CD14-positive monocyte (primary cell): Measurements from ENCODE around the gene ATP1B1. TPM values are rescaled to one million over a fixed set of nuclear protein-coding genes. Genes with fewer than 3 reads are reported as not detected.

Experiments
- DNase-seq, 3 donors: peaks; one replicate each; pipeline ENCODE4 v3.0.0-alpha.2; 2011 to 2022
- H2AFZ ChIP-seq: 2 replicates; pipeline ENCODE4 v1.6.0; 2012; ENCODE audit warnings: mild to moderate bottlenecking, low read depth, low read length, inconsistent platforms; ENCODE audit not compliant: insufficient read depth, poor library complexity, severe bottlenecking
- H3K27ac ChIP-seq, 2 donors: 1 replicate in 1 of 2; 2 replicates in 1 of 2; pipeline ENCODE4 v1.5.1; 2012 to 2013; ENCODE audit warnings: low read length in 2 of 2, control low read depth in 1 of 2, inconsistent platforms in 1 of 2, low read depth in 1 of 2, mild to moderate bottlenecking in 1 of 2
- H3K27me3 ChIP-seq, 2 donors: one replicate each; pipeline versions ENCODE4 v1.6.0 to v1.6.1; 2011 to 2013; ENCODE audit warnings: low read length in 2 of 2; ENCODE audit not compliant: control insufficient read depth in 2 of 2, insufficient read depth in 2 of 2
- H3K36me3 ChIP-seq, 2 donors: replicated peaks in 1 of 2; 1 replicate in 1 of 2; 2 replicates in 1 of 2; pipeline versions ENCODE4 v1.5.1 to v1.6.1; 2012 to 2013; ENCODE audit warnings: low read length in 2 of 2, control low read depth in 1 of 2, inconsistent platforms in 1 of 2, mild to moderate bottlenecking in 1 of 2; ENCODE audit not compliant: insufficient read depth in 2 of 2, control insufficient read depth in 1 of 2
- H3K4me1 ChIP-seq, 2 donors: 1 replicate in 1 of 2; 2 replicates in 1 of 2; pipeline versions ENCODE4 v1.5.1 to v1.6.1; 2012 to 2013; ENCODE audit warnings: low read length in 2 of 2, control low read depth in 1 of 2, inconsistent platforms in 1 of 2, mild to moderate bottlenecking in 1 of 2, moderate library complexity in 1 of 2; ENCODE audit not compliant: insufficient read depth in 2 of 2, control insufficient read depth in 1 of 2
- H3K4me2 ChIP-seq: replicated peaks from 2 replicates; pipeline ENCODE3; 2012; ENCODE audit warnings: low read length, moderate library complexity, mild to moderate bottlenecking; ENCODE audit not compliant: poor library complexity, severe bottlenecking; ENCODE audit errors: extremely low read depth
- H3K4me3 ChIP-seq, 3 experiments: fragments of 200-600 bp in 1 of 3; sonication (generic) in 1 of 3; replicated peaks in 1 of 3; 1 replicate in 2 of 3; 2 replicates in 1 of 3; pipeline ENCODE4 v1.5.1; 2011 to 2013; ENCODE audit warnings: low read length in 3 of 3, mild to moderate bottlenecking in 3 of 3, control low read depth in 2 of 3, low read depth in 2 of 3, inconsistent platforms in 1 of 3, moderate library complexity in 1 of 3
- H3K79me2 ChIP-seq: 2 replicates; pipeline ENCODE4 v1.6.0; 2012; ENCODE audit warnings: mild to moderate bottlenecking, control low read depth, inconsistent platforms, low read length, moderate library complexity; ENCODE audit not compliant: insufficient read depth
- H3K9ac ChIP-seq: 2 replicates; pipeline ENCODE4 v1.6.0; 2017; ENCODE audit warnings: low read length, mild to moderate bottlenecking; ENCODE audit not compliant: insufficient read depth, poor library complexity, severe bottlenecking
- H3K9me3 ChIP-seq, 2 donors: replicated peaks in 1 of 2; 1 replicate in 1 of 2; 2 replicates in 1 of 2; pipeline versions ENCODE4 v1.5.1 to v1.6.1; 2012 to 2013; ENCODE audit warnings: low read length in 2 of 2, control low read depth in 1 of 2; ENCODE audit not compliant: control insufficient read depth in 1 of 2, insufficient read depth in 1 of 2
- H4K20me1 ChIP-seq: 2 replicates; pipeline ENCODE4 v1.6.0; 2012; ENCODE audit warnings: mild to moderate bottlenecking, low read length, control low read depth, moderate library complexity; ENCODE audit not compliant: insufficient read depth
- H3K27ac Mint-ChIP-seq, 7 donors: one replicate each; pipeline ENCODE4 v1.8.0; 2020; ENCODE audit warnings: mild to moderate bottlenecking in 7 of 7, mixed read lengths in 7 of 7, moderate library complexity in 6 of 7, inconsistent platforms in 2 of 7
- H3K27me3 Mint-ChIP-seq, 3 donors: one replicate each; pipeline ENCODE4 v1.8.0; 2021 to 2022; ENCODE audit warnings: low read depth in 3 of 3, mild to moderate bottlenecking in 3 of 3, mixed read lengths in 3 of 3, moderate library complexity in 3 of 3, inconsistent platforms in 1 of 3
- H3K36me3 Mint-ChIP-seq, 2 donors: one replicate each; pipeline ENCODE4 v1.8.0; 2020; ENCODE audit warnings: mixed read lengths in 2 of 2, inconsistent platforms in 1 of 2, mild to moderate bottlenecking in 1 of 2
- H3K4me1 Mint-ChIP-seq: one replicate; pipeline ENCODE4 v1.8.0; 2020; ENCODE audit warnings: mild to moderate bottlenecking, mixed read lengths
- H3K4me3 Mint-ChIP-seq, 2 donors: one replicate each; pipeline ENCODE4 v1.8.0; 2020; ENCODE audit warnings: mild to moderate bottlenecking in 2 of 2, mixed read lengths in 2 of 2, moderate library complexity in 1 of 2
- H3K9me3 Mint-ChIP-seq, 7 donors: one replicate each; pipeline ENCODE4 v1.8.0; 2020 to 2022; ENCODE audit warnings: mixed read lengths in 7 of 7, mild to moderate bottlenecking in 6 of 7, moderate library complexity in 6 of 7, inconsistent platforms in 2 of 7
- CTCF ChIP-seq: fragments of 200-600 bp; IDR thresholded peaks from one replicate; pipeline ENCODE4 v1.8.0; 2022; ENCODE audit warnings: antibody characterized with exemption, mild to moderate bottlenecking
- WGBS: methylation state at CpG from one replicate; pipeline ENCODE4 v1.1.5; 2013; ENCODE audit warnings: missing lambda C conversion rate; ENCODE audit not compliant: insufficient coverage; 5-methylcytosine and 5-hydroxymethylcytosine counted together
- intact Hi-C, 2 donors: fragments of 100-400 bp; cut with micrococcal nuclease; formaldehyde crosslinking; loops; one replicate each; pipeline versions ENCODE4 v1.15.0 to v1.15.1; 2023
- polyA plus RNA-seq, 3 donors: library from polyadenylated mRNA; depleted of rRNA in 1 of 3; unstranded in 2 of 3; stranded (reverse) in 1 of 3; fragments of 300-500 nt in 2 of 3; fragments of >200 nt in 1 of 3; fragmentation: Illumina TruSeq in 2 of 3; gene quantifications; 1 replicate in 2 of 3; 2 replicates in 1 of 3; pipeline ENCODE4 v1.2.3, GENCODE V29; 2012 to 2021

Gene ATP1B1
- polyA plus RNA-seq, 3 donors = 0.63 to 5.1 (median 0.72) TPM

DNA sequence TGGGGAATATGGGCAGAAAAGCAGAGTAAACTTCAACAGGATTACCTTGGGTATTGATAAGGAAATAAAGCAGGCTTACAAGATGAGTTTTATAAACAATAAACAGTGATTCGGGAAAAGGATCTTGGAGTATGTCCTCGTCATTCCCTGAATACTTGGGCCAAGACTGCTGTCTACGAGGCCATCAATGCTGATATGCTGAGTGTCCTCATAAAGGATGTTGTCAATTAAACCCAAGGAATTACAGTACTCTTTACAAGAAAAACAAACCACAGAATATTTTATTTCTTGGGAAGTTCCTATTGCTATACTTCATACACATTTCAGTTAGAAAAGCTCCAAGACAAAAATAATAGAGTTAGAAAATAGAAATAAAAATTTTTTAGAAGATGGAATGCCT lies 34.9 kb downstream of the ATP1B1 start:
- Mint-ChIP-seq H3K9me3 (no peaks in the 10 kb centered on the region), H3K27me3 (no peaks in the 10 kb centered on the region), H3K27ac (no peak overlapping the region), H3K4me3 (no peak overlapping the region), H3K4me1 (no peaks in the 10 kb centered on the region), H3K36me3 (no peaks in the 10 kb centered on the region)
- H3K4me2 ChIP-seq = no peak overlapping the region
- H3K27me3 ChIP-seq = no peaks in the 10 kb centered on the region
- 100% methylated on average over 1 of the region's 3 CpGs for WGBS
- no peaks in the 10 kb centered on the region for H3K9me3 ChIP-seq
- TF ChIP-seq CTCF = no peak
- H3K36me3 ChIP-seq = no peaks in the 10 kb centered on the region
- intact Hi-C loops = no loop called here
- no peak overlapping the region for H2AFZ ChIP-seq
- no peak overlapping the region for H3K9ac ChIP-seq
- H3K4me1 ChIP-seq = no peaks in the 10 kb centered on the region
- no peak for DNase-seq
- no peak overlapping the region for H3K4me3 ChIP-seq
- no peaks in the 10 kb centered on the region for H4K20me1 ChIP-seq
- no peak overlapping the region for H3K27ac ChIP-seq
- H3K79me2 ChIP-seq = no peaks in the 10 kb centered on the region

DNA sequence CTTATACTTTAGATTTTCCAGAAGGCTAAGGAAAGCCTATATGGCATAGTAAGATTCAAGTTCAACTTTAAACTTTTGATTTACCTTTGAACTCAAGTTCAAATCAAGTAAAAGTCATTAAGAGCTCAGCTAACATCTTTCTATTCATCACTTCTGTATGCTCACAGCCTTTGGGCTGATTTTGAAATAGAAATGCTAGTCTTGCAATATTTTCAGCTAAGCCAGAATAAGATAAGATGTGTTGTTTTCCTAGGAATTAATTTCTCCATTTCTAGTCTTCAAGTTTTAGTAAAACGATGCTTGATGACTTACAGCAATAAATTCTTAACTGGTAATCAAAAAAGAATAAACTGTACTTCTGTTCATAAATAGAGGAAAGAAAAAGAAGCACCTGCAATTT lies 35.6 kb downstream of the ATP1B1 start:
- no peaks in the 10 kb centered on the region for H3K4me1 ChIP-seq
- no peaks in the 10 kb centered on the region for H4K20me1 ChIP-seq
- no peak overlapping the region for H3K4me3 ChIP-seq
- H3K36me3 ChIP-seq = no peaks in the 10 kb centered on the region
- H3K27me3 ChIP-seq = no peaks in the 10 kb centered on the region
- Mint-ChIP-seq H3K27me3 (no peaks in the 10 kb centered on the region), H3K9me3 (no peaks in the 10 kb centered on the region), H3K4me3 (no peak overlapping the region), H3K27ac (no peak overlapping the region), H3K4me1 (no peaks in the 10 kb centered on the region), H3K36me3 (no peaks in the 10 kb centered on the region)
- H3K9ac ChIP-seq = no peak overlapping the region
- no peak overlapping the region for H3K4me2 ChIP-seq
- no peak overlapping the region for H2AFZ ChIP-seq
- DNase-seq = no peak
- H3K79me2 ChIP-seq = no peaks in the 10 kb centered on the region
- TF ChIP-seq CTCF = no peak
- H3K9me3 ChIP-seq = no peaks in the 10 kb centered on the region
- intact Hi-C loops = no loop called here
- no peak overlapping the region for H3K27ac ChIP-seq
- no CpG with 5 or more reads among the region's 1 CpG for WGBS
